GM18868 (cell line): ENCODE measurements around the gene DPEP1.
A peak's percentile ranks its signal among the peaks of the same experiment; 100 is the strongest.
"Not testable (repeated sequence)": the region's sequence is repeated elsewhere in the genome, so short reads cannot be mapped to it uniquely, and the experiment has no call there.

Experiments
- ATAC-seq: cut with Tn5 transposase; IDR thresholded peaks from one replicate; pipeline ENCODE4 v1.9.1; 2021; ENCODE audit warnings: mild to moderate bottlenecking, moderate library complexity; ENCODE audit not compliant: unreplicated experiment

DPEP1 gene

GRCh38 chr16:89645122-89645521 is 31.7 kb downstream of the DPEP1 start:
- ATAC-seq: no peak

- no peak for ATAC-seq
Observed at GRCh38 chr16:89646270-89646669, 32.8 kb downstream of the DPEP1 start.

- ATAC-seq: no peak
Observed at GRCh38 chr16:89646906-89647305, 33.5 kb downstream of the DPEP1 start.

- ATAC-seq: no peak
Observed at GRCh38 chr16:89651584-89651983, 38.1 kb downstream of the DPEP1 start.

GRCh38 chr16:89653656-89654295 is 40.3 kb downstream of the DPEP1 start:
- no peak for ATAC-seq

- no peak for ATAC-seq
Observed at GRCh38 chr16:89655062-89655643, 41.7 kb downstream of the DPEP1 start.

- no peak for ATAC-seq
Observed at GRCh38 chr16:89656435-89657121, 43.1 kb downstream of the DPEP1 start.

GRCh38 chr16:89657442-89658220 is 44.2 kb downstream of the DPEP1 start, which contains the start of the genes CHMP1A and SPATA33:
Gene CHMP1A (minus strand): TSS chr16:89657708. CDS start chr16:89657588, 120 bp downstream.
Gene SPATA33 (plus strand): TSS chr16:89657836. CDS start chr16:89657912, 76 bp downstream.
- ATAC-seq: peak; percentile 87

GRCh38 chr16:89658221-89658879 is 44.9 kb downstream of the DPEP1 start:
- no peak for ATAC-seq

- no peak for ATAC-seq
Observed at GRCh38 chr16:89660146-89660545, 46.7 kb downstream of the DPEP1 start.

- ATAC-seq: no peak
Observed at GRCh38 chr16:89661215-89661614, 47.8 kb downstream of the DPEP1 start.

- ATAC-seq: not testable (repeated sequence)
Observed at GRCh38 chr16:89664238-89664637, 50.8 kb downstream of the DPEP1 start.

GRCh38 chr16:89667000-89667399 is 53.6 kb downstream of the DPEP1 start:
- not testable (repeated sequence) for ATAC-seq

GRCh38 chr16:89667633-89668032 is 54.2 kb downstream of the DPEP1 start:
- no peak for ATAC-seq

- no peak for ATAC-seq
Observed at GRCh38 chr16:89668790-89669158, 55.3 kb downstream of the DPEP1 start.

GRCh38 chr16:89669755-89670154 is 56.3 kb downstream of the DPEP1 start:
- no peak for ATAC-seq

GRCh38 chr16:89670496-89671431 is 57.3 kb downstream of the DPEP1 start:
- ATAC-seq: no peak

GRCh38 chr16:89671565-89671964 is 58.1 kb downstream of the DPEP1 start:
- ATAC-seq: not testable (repeated sequence)

GRCh38 chr16:89672177-89672941 is 58.9 kb downstream of the DPEP1 start:
- no peak for ATAC-seq
